Vagina (tissue), 2 donors: Measurements from ENCODE around the gene SMG9. TPM values are rescaled to one million over a fixed set of nuclear protein-coding genes. Genes with fewer than 3 reads are reported as not detected.
"Not testable (repeated sequence)": the region's sequence is repeated elsewhere in the genome, so short reads cannot be mapped to it uniquely, and the experiment has no call there.

ENCODE experiments used
- DNase-seq, 2 donors: peaks; one replicate each; pipeline ENCODE4 v3.0.0-alpha.2; 2017; ENCODE audit errors: extremely low spot score in 2 of 2
- H3K27ac ChIP-seq: fragments of 200-600 bp; sonication (generic); one replicate; pipeline ENCODE4 v1.5.1; 2019
- H3K27me3 ChIP-seq: fragments of 200-600 bp; sonication (generic); one replicate; pipeline ENCODE4 v1.5.1; 2019
- H3K36me3 ChIP-seq, 2 donors: fragments of 200-600 bp; sonication (generic); one replicate each; pipeline ENCODE4 v1.5.1; 2017 to 2019
- H3K4me1 ChIP-seq: fragments of 200-600 bp; sonication (generic); one replicate; pipeline ENCODE4 v1.5.1; 2019
- H3K4me3 ChIP-seq, 2 donors: fragments of 200-600 bp; sonication (generic); 1 replicate in 1 of 2; 2 replicates in 1 of 2; pipeline ENCODE4 v1.5.1; 2016 to 2019
- H3K9me3 ChIP-seq: fragments of 200-600 bp; sonication (generic); one replicate; pipeline ENCODE4 v1.5.1; 2019
- CTCF ChIP-seq, 3 experiments: fragments of 450-650 bp in 2 of 3; fragments of 200-600 bp in 1 of 3; sonication (generic) in 1 of 3; IDR thresholded peaks; one replicate each; pipeline ENCODE4 v1.5.1; 2017 to 2019; ENCODE audit warnings: antibody characterized with exemption in 3 of 3, mild to moderate bottlenecking in 2 of 3, moderate library complexity in 2 of 3
- POLR2A ChIP-seq, 2 donors: fragments of 450-650 bp; IDR thresholded peaks; one replicate each; pipeline ENCODE4 v1.6.1; 2017; ENCODE audit warnings: antibody characterized with exemption in 2 of 2, mild to moderate bottlenecking in 2 of 2, moderate library complexity in 2 of 2
- POLR2AphosphoS5 ChIP-seq, 2 donors: sonication (generic); formaldehyde crosslinking; IDR thresholded peaks; one replicate each; pipeline ENCODE4 v1.9.0; 2017; ENCODE audit warnings: antibody characterized with exemption in 2 of 2, mild to moderate bottlenecking in 2 of 2, low read depth in 1 of 2; ENCODE audit not compliant: insufficient read depth in 1 of 2
- intact Hi-C: fragments of 100-400 bp; cut with DNase I; formaldehyde crosslinking; loops from one replicate; pipeline ENCODE4 v1.15.1; 2023
- total RNA-seq: library from RNA; depleted of rRNA; stranded (reverse); fragments of >200 nt; gene quantifications from one replicate; pipeline ENCODE4 v1.2.3, GENCODE V29; 2016

SMG9 gene
- total RNA-seq, 1 donor from 2014 or later = 56.5 TPM

DNA sequence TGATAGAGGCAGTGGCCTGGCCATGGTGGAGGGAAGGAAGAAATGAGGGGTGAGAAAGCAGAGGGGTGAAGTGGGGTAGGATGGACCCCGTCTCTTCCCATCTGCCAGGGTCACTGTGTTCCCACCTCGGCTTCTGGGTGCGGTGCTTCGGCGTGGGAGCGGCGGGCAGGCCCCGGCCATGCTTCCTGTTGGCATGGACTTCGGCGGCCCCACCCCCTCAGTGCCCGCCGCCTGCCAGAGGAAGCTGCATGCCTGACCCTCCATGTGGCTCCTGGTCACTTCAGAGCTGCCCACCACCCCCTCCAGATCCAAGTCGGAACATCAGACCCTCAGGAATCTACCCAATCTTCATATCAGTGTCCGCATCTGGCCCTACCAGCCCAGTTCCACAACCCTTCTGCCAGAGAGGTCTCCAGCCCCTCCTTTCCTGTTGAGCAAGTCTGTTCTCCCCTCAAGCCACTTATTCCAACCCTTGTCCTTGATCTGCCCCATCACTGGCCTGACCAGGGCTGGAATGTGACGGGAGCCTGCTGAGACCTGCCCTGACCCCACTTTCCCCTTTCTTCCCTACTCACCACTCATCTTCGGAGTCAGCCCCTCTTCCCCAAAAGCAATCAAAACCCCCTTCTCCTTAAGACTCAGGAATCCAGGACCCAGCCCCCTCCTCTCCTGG lies 24.5 kb upstream of the SMG9 start:
- no peaks in the 10 kb centered on the region for H3K27me3 ChIP-seq
- no peaks in the 10 kb centered on the region for H3K9me3 ChIP-seq
- DNase-seq = no peak
- H3K4me3 ChIP-seq = peak overlapping the region in 1 of 2 donors; percentile 9
- peak overlapping the region; percentile 50 for H3K27ac ChIP-seq
- peaks cover 66% of the 10 kb centered on the region for H3K4me1 ChIP-seq
- TF ChIP-seq POLR2A (IDR thresholded peaks at IDR 0.05) (no peak), POLR2AphosphoS5 (IDR thresholded peaks at IDR 0.05; ENCODE audit: insufficient read depth in 1 of 2, low read depth in 1 of 2) (no peak), CTCF (IDR thresholded peaks at IDR 0.05) (no peak)
- no peaks in the 10 kb centered on the region for H3K36me3 ChIP-seq
- intact Hi-C loops = no loop called here

DNA sequence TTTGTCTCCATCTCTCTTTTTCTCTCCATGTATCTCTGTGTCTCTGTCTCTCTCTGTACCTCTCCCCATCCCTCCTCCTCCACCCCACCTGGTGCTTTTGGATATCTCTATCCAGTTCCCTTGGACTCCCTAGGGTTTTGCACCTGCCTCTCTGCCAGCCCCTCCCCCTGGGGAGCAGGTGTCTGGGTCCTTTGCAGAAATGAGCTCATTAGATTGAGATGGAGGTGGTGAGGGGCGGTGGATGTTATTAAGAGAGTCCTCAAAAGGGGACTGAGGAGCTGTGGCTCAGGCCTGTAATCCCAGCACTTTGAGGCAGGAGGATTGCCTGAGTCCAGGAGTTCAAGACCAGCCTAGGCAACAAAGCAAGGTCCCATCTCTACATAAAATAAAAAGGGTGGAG lies 23.9 kb upstream of the SMG9 start:
- no peak overlapping the region for H3K4me3 ChIP-seq
- intact Hi-C loops = no loop called here

GRCh38 chr19:43777163-43777695 lies 22.5 kb upstream of the SMG9 start:
- peak overlapping the region; percentile 56 for H3K27ac ChIP-seq
- peaks cover 60% of the 10 kb centered on the region for H3K4me1 ChIP-seq
- intact Hi-C loops = no loop called here
- H3K36me3 ChIP-seq = no peaks in the 10 kb centered on the region
- no peaks in the 10 kb centered on the region for H3K27me3 ChIP-seq
- no peak for TF ChIP-seq POLR2A (IDR thresholded peaks at IDR 0.05)
- DNase-seq = no peak
- H3K4me3 ChIP-seq = no peak overlapping the region
- H3K9me3 ChIP-seq = no peaks in the 10 kb centered on the region

More for the DNA sequence above, 23.9 kb upstream of the SMG9 start:
- Histone ChIP-seq H3K4me1 (peaks cover 67% of the 10 kb centered on the region), H3K9me3 (no peaks in the 10 kb centered on the region), H3K27ac (peak overlapping the region; percentile 50), H3K36me3 (no peaks in the 10 kb centered on the region), H3K27me3 (no peaks in the 10 kb centered on the region)
- no peak for DNase-seq
- TF ChIP-seq CTCF (IDR thresholded peaks at IDR 0.05) (no peak), POLR2A (IDR thresholded peaks at IDR 0.05) (no peak), POLR2AphosphoS5 (IDR thresholded peaks at IDR 0.05; ENCODE audit: insufficient read depth in 1 of 2, low read depth in 1 of 2) (no peak)

GRCh38 chr19:43776286-43776685 lies 21.5 kb upstream of the SMG9 start:
- H3K4me3 ChIP-seq = no peak overlapping the region
- intact Hi-C loops = no loop called here
- peaks cover 59% of the 10 kb centered on the region for H3K4me1 ChIP-seq
- no peaks in the 10 kb centered on the region for H3K27me3 ChIP-seq
- TF ChIP-seq POLR2A (IDR thresholded peaks at IDR 0.05) (no peak), POLR2AphosphoS5 (IDR thresholded peaks at IDR 0.05; ENCODE audit: insufficient read depth in 1 of 2, low read depth in 1 of 2) (no peak), CTCF (IDR thresholded peaks at IDR 0.05) (no peak)
- no peaks in the 10 kb centered on the region for H3K9me3 ChIP-seq
- no peaks in the 10 kb centered on the region for H3K36me3 ChIP-seq
- H3K27ac ChIP-seq = no peak overlapping the region
- DNase-seq = no peak

DNA sequence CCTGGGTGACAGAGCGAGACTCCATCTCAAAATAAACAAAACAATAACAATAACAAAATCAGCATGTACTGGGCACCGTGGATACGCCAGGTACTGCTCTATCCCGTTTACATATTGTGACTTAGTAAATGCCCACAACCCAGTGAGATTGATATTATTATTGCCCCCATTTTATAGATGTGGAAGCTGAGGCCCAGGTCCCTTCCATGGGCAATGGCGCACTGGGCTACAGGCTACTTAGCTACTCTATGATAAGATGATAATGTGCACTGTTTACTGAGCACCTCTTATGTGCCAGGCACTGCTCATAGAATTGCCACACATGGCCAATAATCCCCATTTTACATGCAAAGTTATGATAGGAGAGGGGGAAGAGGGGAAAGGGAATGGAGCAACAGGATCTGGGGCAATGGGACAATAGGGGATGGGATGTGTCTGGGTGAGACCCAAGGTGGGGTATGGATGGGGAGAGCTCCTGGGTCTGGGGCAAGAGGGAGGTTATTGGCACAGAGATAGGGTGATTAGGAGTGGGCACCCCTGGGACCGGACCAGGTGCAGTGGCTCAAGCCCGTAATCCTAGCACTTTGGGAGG lies 20.6 kb upstream of the SMG9 start:
- DNase-seq = no peak
- H3K4me1 ChIP-seq = peaks cover 50% of the 10 kb centered on the region
- H3K9me3 ChIP-seq = no peaks in the 10 kb centered on the region
- no peak overlapping the region for H3K27ac ChIP-seq
- TF ChIP-seq POLR2A (IDR thresholded peaks at IDR 0.05) (no peak), POLR2AphosphoS5 (IDR thresholded peaks at IDR 0.05; ENCODE audit: insufficient read depth in 1 of 2, low read depth in 1 of 2) (no peak), CTCF (IDR thresholded peaks at IDR 0.05) (no peak)
- H3K36me3 ChIP-seq = no peaks in the 10 kb centered on the region
- no peak overlapping the region for H3K4me3 ChIP-seq
- intact Hi-C loops = no loop called here
- no peaks in the 10 kb centered on the region for H3K27me3 ChIP-seq

GRCh38 chr19:43774940-43775258 lies 20.1 kb upstream of the SMG9 start:
- intact Hi-C loops, H3K36me3 ChIP-seq, H3K9me3 ChIP-seq, DNase-seq, H3K27me3 ChIP-seq, H3K27ac ChIP-seq: not testable (repeated sequence)
- Histone ChIP-seq H3K4me3 (peak overlapping the region in 1 of 2 donors; percentile 42), H3K4me1 (peaks cover 45% of the 10 kb centered on the region)
